HG03045 (cell line): ENCODE measurements around the gene MAN1C1.

Experiments used
- ATAC-seq: cut with Tn5 transposase; IDR thresholded peaks from one replicate; pipeline ENCODE4 v1.9.1; 2021; ENCODE audit warnings: mild to moderate bottlenecking, moderate library complexity; ENCODE audit not compliant: unreplicated experiment

The MAN1C1 gene

DNA sequence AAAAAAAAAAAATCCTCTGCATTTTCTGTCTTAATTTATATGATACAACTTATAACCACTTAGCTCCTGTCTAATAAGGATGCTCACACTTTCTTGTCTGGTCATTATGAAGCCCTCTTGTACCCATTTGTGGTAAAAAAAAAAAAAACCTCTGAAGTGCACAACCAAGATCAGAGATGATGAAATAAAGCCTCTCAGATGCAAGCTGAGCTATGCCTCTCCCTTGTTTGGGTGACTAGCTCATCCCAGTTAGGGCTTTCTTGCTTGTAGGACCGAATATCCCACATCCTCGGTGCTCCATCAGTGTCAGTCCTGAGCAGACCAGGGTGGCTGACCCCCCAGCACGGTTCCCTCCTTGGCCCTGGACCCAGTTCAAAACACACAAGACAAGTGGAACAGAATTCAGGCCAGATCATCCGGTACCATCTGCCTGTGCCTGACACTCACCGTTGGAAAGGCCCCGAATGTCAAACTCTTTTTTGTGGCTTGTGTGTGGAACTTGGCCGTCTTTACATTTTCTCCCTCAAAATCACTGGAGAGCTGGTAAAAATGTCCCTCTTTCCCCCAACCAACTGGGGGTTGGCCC is 177.1 kb downstream of the MAN1C1 start:
- no peak for ATAC-seq

DNA sequence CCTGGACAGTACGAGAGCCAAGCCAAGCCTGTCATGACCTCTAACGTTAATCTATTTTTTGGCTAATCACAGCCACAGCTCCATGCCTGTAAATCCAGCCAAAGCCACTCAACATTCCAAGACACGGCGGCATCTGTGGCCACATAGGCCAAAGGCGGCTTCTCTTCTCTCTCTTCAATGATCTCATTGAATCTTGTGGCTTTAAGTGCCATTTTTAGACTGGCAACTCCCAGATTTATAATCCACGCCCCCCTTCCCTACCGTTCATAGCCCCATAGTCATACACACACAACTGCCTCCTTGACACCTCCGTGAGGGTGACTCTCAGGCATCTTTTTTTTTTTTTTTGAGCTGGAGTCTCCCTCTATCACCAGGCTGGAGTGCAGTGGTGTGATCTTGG is 177.7 kb downstream of the MAN1C1 start:
- ATAC-seq: no peak

DNA sequence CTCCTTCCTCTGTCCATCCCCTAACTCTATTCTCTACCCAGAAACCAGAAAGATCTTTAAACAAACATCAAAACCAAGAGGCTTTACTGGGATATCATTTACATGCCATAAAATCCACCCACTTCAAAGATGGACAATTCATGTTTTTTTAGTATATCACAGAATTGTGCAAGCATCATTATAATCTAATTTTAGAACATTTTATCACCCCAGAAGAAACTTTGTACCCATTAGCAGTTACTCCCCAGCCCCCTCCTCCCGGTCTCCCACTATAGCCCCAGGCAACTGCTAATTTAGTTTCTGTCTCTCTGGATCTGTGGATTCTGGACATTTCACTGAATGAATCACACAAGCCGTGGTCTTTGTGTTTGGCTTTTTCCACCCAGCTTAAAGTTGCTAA is 178.6 kb downstream of the MAN1C1 start:
- ATAC-seq: no peak

DNA sequence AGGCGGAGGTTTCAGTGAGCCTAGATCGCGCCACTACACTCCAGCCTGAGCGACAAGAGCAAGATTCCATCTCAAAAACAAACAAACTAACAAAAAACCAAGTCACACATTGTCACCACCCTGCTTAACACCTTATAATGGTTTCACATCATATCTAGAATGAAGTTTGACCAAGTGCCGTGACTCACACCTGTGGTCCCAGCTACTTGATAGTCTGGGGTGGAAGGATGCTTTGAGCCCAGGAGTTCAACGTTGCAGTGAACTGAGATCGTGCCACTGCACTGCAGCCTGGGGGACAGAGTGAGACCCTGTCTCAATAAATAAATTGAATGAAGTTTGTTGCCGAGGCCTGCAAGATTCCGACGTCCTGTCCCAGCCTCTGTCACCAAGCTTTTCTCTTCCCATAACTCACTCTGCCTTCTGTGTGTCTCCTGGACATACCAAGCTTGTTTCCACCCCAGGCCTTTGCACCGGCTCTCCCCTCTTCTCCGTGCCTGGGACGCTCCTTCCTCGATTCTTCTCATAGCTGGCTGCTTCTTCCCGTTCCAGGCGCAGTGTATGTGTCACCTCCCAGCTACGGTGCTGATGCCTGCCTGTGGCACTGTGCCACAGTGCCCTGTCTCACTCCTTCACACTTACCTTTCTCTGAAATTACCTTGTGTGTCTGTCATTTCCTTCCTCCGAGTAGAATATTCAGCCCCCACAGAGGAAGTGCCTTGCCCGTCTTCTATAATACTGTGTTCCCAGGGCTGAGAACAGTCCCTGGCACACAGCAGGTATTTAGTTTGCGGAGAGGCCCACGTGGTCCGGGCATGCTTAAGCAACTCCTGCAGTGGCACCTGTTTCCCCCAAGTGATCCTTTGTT is 179.6 kb downstream of the MAN1C1 start:
- no peak for ATAC-seq

DNA sequence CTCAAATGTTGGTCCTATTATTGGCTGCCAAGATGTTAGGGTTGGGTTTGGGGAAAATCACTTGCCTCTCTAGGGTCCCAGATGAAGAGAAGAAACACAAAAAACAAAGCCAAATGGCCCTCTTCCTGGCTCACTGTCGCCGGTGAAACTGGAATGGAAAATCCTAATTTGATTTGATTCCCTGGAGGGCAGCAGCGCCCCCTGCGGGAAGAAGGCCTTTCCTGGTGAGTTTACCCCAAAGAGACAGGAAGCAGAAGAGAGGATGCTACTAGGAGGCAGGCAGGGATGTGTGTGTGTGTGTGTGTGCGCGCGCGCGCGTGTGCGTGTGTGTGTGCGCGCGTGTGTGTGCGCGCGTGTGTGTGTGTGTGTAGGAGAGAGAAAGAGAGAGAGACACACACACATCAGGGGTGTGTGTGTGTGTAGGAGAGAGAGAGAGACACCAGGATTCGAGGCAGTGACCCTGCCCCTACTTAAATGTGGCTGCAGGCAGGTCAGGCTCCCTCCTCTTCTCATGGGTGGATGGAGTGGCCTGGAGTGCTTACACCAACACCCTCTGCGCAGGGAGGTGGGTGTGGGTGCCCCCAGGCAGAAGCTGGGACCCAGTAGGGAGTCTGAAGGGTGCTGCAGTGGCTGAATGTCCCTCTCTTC is 180.3 kb downstream of the MAN1C1 start:
- no peak for ATAC-seq

DNA sequence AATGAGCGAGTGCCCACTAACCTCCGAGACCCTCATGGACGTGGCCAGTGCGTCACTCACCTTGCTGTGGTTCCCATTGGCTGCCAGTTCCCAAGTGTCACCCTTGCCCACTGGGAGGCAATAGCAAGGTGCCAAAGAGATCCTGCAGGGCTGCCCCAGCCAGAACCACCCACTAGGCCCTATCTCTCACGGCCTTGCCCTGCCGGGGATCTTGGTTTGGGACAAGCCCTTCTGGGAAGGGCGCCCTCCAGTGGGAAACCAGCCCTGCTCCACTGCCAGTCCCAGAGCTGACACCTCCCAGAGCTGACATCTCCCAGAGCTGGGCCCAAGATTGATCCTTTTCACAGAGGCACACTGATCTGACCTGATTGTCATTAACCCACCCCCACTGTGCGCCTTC is 181.3 kb downstream of the MAN1C1 start:
- ATAC-seq: no peak

DNA sequence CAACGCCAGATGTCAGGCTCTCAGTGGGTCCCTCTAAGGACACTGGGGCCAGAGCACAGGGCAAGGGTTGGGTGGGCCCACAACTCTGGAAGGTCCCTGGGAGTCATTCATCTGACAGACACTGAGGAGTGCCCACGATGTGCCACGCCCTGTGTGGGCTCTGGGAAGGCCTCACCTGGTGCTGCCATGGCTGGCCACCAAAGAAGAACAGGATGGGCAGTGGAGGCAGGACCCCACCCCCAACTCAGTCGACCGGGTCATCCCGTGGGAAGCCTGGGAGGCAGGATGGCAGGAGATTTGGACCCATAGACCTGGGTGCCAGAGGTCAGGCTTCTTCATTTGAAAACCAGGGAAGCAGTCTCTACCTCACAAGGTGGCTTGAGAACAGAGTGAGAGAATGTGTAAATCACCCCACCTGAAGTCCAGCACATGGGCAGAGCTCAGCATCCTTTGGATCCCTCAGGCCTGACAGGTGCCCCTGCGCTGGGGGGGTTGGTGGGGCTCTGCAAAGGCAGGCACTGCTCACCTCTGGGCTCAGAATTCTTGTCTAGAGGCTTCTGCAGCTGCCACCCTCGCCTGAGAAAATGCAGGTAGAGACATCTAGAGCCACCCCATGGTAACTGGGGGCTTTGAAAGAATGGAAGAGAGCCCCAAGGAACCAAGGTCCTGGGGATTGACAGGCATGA is 182.2 kb downstream of the MAN1C1 start:
- ATAC-seq: no peak

DNA sequence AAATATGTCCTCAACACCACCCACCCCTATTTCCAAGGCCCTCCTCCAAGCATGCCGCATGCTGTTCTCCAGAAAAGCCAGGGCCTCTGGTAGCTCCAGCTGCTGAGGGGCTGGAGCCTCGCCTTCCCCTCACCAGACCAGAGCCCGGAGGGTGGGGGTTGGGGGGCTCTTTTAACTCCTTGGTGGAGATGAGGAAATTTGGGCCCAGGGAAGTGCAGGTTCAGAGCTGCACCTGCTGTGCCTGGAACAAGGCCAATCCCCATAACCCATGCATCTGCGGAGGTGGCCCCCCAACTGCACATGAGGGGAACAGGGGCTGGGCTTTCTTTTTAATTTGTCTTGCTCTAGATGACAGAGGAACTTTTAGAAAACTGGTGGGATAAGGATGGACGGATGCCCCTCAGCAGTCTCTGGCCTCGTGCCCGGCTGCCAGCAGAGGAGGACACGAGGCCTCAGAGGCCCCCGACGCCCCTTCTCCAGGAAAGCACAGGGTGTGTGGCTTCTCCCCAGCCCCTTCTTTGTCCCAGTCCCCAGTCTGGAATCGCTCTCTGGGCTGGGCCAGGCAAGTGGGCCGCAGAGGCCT is 182.9 kb downstream of the MAN1C1 start:
- no peak for ATAC-seq

DNA sequence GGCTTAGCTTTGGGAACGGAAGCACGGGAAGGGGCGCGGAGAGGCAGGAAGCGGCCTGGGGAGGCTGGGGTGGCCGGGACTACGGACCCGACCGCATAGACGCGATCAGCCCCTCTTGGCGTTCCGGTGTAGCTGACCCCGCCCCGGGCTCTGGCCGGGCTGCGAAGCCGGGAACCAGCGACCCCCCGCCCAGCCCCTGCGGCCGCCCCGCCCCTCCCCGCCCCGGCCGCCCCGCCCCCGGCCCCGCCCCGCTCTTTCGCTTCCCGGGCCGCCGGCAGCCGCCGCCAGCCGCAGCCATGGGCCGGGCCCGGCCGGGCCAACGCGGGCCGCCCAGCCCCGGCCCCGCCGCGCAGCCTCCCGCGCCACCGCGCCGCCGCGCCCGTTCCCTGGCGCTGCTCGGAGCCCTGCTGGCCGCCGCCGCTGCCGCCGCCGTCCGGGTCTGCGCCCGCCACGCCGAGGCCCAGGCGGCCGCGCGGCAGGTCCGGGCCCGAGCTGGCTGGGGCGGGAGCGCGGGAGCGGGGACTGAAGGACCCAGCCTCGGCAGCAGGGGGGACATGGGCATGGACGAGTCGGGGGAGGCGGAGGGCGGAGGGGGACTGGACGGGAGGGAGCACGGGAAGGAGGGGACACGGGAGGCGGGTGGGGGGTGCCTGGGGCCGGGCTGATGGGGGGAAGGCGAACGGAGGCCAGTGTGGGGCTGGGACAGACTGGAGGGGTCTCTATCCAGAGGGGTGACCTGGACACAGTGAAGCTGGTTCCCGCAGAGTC is 183.5 kb downstream of the MAN1C1 start, which contains the start of gene SELENON:
Gene SELENON (plus strand): TSS at position 259 of the 768 bp plus-strand sequence. CDS start 38 bp downstream, at position 297.
- no peak for ATAC-seq

DNA sequence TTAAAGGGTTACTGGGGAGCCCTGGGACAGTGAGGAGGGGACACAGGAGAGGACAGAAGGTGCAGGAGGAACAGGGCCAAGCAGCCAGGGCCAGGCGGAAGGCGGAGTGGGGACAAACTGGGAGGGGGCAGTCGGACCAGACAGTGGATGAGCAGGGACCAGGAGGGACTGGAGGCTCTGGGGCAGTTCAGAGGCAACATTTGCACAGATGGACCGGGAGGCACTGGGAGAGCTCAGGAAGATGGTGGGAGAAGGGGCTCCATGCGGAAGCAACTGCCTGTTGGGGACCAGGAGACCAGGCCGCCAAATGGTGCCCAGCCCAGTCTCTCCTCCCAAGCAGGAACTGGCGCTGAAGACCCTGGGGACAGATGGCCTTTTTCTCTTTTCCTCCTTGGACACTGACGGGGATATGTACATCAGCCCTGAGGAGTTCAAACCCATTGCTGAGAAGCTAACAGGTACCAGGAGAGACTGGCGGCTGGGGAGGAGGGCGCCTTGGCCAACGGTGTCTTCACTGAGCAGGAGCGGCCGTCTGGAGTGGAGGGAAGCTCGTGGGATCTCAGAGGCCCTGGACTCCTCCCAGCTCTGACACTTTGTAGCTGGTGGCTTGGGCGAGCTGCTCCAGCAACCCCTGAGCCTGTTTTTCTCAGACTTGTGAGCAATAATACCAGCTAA is 184.2 kb downstream of the MAN1C1 start:
- ATAC-seq: no peak

DNA sequence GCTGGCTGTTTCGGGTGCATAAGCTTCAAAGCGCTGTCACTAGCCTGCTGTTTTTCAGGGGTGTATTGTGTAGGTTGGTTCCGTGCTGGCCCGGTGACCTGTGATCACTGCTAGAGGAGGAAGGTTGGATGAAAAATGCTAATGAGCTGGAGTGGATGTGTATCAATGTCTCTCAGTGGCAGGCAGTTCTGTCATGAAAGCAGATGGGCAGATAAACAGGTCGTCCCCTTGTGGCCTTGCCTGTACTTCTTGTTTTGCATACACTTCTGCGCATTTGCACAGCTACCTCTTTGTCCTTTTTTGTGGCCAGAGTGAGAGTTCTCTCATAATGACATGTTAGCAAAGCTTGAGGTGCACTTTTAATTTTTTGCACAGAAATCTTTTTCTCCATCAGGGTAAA is 186.3 kb downstream of the MAN1C1 start:
- no peak for ATAC-seq

DNA sequence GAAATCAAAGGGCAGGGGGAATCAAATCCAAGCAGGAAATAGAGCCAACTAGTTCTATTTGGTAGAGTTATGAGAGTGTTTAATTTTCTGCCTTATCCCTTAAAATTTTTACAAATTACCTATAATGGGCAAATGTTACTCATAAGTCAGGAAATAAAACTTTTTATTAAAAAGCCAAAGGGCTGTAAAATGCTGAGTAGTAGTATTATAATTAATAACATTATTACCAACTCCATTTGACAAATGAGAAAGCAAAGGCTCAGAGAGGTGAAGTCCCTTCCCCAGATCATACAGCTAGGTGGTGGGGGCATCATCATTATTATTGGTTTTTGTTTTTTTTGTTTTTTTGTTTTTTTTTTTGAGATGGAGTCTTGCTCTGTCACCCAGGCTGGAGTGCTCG is 186.8 kb downstream of the MAN1C1 start:
- no peak for ATAC-seq

DNA sequence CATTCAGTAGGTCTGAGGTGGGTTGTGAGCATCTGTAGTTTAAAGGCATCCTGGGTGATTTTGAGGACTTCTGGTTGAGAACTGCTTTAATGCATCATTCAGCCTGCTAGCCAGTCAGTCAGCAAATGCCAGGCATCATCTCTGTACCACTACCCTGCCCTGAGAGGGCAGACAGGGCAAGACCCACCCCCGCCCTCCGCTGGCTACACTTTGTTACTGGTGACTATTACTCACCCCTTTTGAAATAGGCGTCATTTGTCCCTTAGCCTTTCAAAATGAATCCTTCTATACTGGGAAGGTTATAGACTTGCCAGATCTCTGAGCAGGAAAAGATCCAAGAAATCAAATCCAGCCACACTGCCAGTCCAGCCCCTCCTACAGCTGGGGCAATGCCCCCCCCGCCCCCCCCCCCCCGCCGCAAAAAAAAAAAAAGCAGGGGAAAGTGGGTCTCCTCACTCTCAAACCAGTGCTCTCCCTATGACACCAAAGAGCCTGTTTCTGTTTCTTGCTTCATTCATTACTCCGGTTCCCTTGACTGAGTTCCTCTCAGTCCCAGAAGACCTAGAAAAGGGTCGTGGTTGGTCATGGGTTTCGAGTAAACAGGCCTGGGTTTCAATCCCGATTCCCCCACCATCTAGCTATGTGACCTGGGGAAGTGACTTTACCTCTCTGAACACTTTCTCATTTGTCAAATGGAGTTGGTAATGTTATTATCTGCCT is 187.8 kb downstream of the MAN1C1 start:
- ATAC-seq: no peak

DNA sequence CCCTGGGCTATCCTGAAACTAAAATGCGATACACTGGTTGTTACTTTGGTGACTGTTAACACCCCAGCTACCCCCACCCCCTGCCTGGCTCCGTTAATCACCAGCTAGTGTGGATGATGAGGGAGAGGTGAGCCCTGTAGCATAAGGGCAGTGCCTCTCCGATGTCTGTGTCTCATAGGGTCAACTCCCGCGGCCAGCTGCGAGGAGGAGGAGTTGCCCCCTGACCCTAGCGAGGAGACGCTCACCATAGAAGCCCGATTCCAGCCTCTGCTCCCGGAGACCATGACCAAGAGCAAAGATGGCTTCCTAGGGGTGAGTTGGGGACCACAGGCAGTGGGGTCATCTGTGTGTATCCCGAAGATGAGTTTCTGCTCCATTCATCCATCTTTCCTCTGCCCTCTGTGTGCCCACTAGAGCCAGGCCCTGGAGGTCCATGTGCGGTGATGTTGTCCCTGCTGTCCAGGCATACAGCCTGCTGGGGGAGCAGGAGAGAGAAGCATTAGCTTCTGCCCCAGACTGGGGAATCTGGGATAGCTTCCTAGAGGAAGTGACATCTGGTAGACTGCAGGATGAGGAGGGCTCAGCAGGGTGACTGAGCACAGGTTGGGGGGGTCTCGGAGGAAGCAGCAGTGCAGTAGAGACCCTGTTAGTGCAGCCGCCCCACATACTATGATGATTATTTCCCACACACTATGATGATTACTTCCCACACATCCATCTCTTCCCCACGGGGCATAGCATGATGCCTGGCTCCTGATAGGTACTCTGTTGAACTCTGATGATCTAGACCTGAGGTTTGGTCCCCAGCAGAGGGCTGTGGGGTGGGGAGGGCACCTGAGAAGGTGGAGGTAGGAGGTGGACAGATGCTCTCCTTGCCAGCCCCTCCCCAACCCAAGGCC is 188.6 kb downstream of the MAN1C1 start:
- ATAC-seq: no peak

DNA sequence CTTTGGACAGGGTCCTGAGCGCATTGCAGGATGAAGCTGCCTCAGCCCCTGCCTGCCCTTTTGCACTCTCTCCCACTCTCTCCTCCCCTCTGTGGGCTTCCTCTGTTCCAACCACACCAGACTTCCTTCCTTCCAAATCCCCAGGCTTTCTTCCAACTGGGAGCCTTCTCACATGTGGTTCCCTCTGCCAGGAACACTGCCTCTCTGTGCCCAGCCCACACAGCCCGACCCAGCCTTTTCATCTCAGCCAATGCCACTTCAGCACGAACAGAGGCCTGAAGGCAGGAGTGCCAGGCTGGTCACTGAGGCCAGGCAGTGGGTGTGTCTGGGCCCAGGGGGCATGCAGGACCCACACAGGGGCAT is 189.3 kb downstream of the MAN1C1 start:
- ATAC-seq: no peak

DNA sequence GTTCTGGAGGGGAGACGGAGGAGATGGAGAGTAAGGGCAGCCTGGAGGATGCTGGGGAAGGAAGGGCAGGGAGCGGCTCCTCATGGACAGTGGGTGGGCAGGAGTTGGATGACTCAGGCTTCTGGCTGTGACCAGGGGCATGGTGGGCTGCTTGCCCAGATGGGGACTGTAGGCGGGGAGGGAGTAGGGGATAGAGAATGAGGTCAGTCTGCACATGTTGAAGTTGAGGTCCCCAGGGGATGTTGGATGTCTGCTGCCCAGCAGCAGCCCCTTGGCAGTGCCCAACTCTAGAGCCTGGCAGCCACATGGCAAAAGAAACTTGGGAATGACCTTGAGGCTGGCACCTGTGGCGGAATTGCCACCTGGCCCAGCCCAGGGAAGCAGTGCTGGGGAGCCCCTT is 189.8 kb downstream of the MAN1C1 start:
- ATAC-seq: no peak

DNA sequence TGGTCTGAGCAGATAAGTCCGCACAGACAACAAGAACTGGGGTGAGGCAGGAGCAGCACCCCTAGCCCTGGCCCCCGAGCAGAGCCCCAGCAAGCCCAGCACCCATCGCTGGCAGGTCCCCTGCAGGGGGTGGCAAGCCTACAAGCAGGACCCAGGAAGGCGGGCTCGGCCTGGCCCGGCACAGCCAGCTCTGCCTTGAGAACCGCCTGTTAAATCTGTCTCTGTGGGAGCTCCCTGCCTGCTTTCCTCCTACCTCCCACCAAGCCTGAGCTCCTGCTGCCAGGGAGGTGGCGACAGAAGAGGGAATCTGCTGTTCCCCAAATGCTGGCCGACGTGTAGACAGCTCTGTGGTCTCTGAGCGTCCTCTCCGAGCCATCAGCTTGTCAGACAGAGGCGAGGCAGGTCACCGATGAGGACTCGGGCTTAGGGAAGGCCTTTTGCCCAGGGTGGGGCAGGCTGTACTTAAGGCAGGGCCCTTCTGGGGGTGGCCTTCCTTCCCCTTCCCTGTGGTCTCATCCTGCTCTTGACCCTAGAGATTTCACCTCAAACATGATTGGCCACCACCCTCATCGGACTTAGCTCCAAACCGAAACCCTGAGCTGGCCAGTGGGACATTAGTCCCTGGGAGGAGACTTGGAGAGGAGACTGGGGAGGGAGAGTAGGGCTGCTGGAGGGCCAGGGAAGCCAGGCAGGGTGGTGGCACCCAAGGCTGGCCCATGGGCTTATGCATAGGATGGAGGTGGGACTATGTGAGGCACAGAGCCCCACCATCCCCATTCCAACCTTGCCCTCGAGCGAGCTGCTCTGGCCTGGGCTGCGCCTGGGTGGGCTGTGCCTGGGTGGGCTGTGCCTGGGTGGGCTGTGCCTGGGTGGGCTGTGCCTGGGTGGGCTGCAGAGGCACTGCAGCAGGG is 191.1 kb downstream of the MAN1C1 start:
- no peak for ATAC-seq
